H1 (cell line): ENCODE measurements around the gene SPPL3. TPM values are rescaled to one million over a fixed set of nuclear protein-coding genes. Genes with fewer than 3 reads are reported as not detected.

ENCODE experiments used
- CTCF ChIA-PET: fragments of 300-600 bp; sonication (Branson Sonifier 250); formaldehyde crosslinking; loops from one replicate; lab custom pipeline; 2021; ENCODE audit not compliant: partially characterized antibody; lab: Charles Lee
- POLR2A ChIA-PET: fragments of 300-600 bp; sonication (Branson Sonifier 250); formaldehyde crosslinking; loops from one replicate; lab custom pipeline; 2021; ENCODE audit warnings: inconsistent platforms; ENCODE audit not compliant: partially characterized antibody; lab: Charles Lee
- DNase-seq, 2 experiments: peaks; one replicate each; pipeline versions ENCODE4 v3.0.0 to v3.0.0-alpha.2; 2010 to 2022; ENCODE audit warnings: low spot score in 2 of 2, low read depth in 1 of 2, mixed read lengths in 1 of 2
- FAIRE-seq: peaks from 2 replicates; lab custom pipeline; 2011; peaks lifted over from hg19 to GRCh38; lab: Jason Lieb, UNC
- H2AFZ ChIP-seq: 2 replicates; pipeline ENCODE4 v1.8.1; 2012; ENCODE audit warnings: low read length, inconsistent platforms
- H2AK5ac ChIP-seq: 2 replicates; pipeline ENCODE4 v1.6.1; 2013; ENCODE audit warnings: low read depth, low read length
- H2BK120ac ChIP-seq: replicated peaks from 2 replicates; pipeline ENCODE3; 2013; ENCODE audit warnings: low read depth, low read length, inconsistent platforms
- H2BK12ac ChIP-seq: 2 replicates; pipeline ENCODE4 v1.6.1; 2013; ENCODE audit warnings: low read depth, low read length
- H2BK15ac ChIP-seq: 2 replicates; pipeline ENCODE4 v1.6.1; 2013; ENCODE audit warnings: low read length
- H2BK20ac ChIP-seq: 2 replicates; pipeline ENCODE4 v1.6.1; 2013; ENCODE audit warnings: low read length
- H2BK5ac ChIP-seq: 2 replicates; pipeline ENCODE4 v1.6.1; 2013; ENCODE audit warnings: low read depth, low read length
- H3K14ac ChIP-seq: 2 replicates; pipeline ENCODE4 v1.6.1; 2013; ENCODE audit warnings: inconsistent platforms; ENCODE audit not compliant: insufficient read length
- H3K18ac ChIP-seq: 2 replicates; pipeline ENCODE4 v1.6.1; 2013; ENCODE audit warnings: low read length; ENCODE audit errors: extremely low read depth
- H3K23ac ChIP-seq: 2 replicates; pipeline ENCODE4 v1.6.1; 2013; ENCODE audit warnings: inconsistent platforms; ENCODE audit not compliant: insufficient read length
- H3K23me2 ChIP-seq: 2 replicates; pipeline ENCODE4 v1.6.1; 2013; ENCODE audit warnings: low read depth, low read length
- H3K27ac ChIP-seq: 2 replicates; pipeline ENCODE4 v1.6.1; 2011; ENCODE audit warnings: low read depth, low read length, inconsistent platforms
- H3K27me3 ChIP-seq, 4 experiments: replicated peaks in 1 of 4; 1 replicate in 1 of 4; 2 replicates in 3 of 4; pipeline versions ENCODE4 v1.6.1 to v1.8.1; 2011 to 2013; ENCODE audit warnings: low read length in 3 of 4, mild to moderate bottlenecking in 3 of 4, inconsistent platforms in 2 of 4, mixed read lengths in 2 of 4, moderate library complexity in 1 of 4; ENCODE audit not compliant: control insufficient read depth in 3 of 4, insufficient read depth in 3 of 4; ENCODE audit errors: extremely low read depth in 1 of 4
- H3K36me3 ChIP-seq, 4 experiments: 2 replicates each; pipeline versions ENCODE4 v1.6.1 to v1.8.1; 2011 to 2013; ENCODE audit warnings: mild to moderate bottlenecking in 4 of 4, low read length in 3 of 4, moderate library complexity in 2 of 4, control low read depth in 1 of 4, inconsistent platforms in 1 of 4; ENCODE audit not compliant: insufficient read depth in 4 of 4, control insufficient read depth in 2 of 4
- H3K4ac ChIP-seq: replicated peaks from 2 replicates; pipeline ENCODE3; 2013; ENCODE audit warnings: low read length, low read depth, mixed read lengths, inconsistent platforms; ENCODE audit not compliant: insufficient read length
- H3K4me1 ChIP-seq, 4 experiments: replicated peaks in 1 of 4; 1 replicate in 1 of 4; 2 replicates in 3 of 4; pipeline versions ENCODE4 v1.6.1 to v1.8.1; 2011 to 2013; ENCODE audit warnings: low read length in 3 of 4, inconsistent platforms in 2 of 4, mixed read lengths in 1 of 4; ENCODE audit not compliant: insufficient read depth in 4 of 4, control insufficient read depth in 3 of 4
- H3K4me2 ChIP-seq, 2 experiments: 2 replicates each; pipeline versions ENCODE4 v1.6.1 to v1.8.1; 2011 to 2013; ENCODE audit warnings: low read depth in 2 of 2, low read length in 2 of 2, control low read depth in 1 of 2, inconsistent platforms in 1 of 2, mild to moderate bottlenecking in 1 of 2; ENCODE audit not compliant: insufficient read depth in 1 of 2
- H3K4me3 ChIP-seq, 4 experiments: fragments of 200-600, 300-600 bp in 1 of 4; sonication (generic), shearing (Covaris generic), sonication (Bioruptor Twin) in 1 of 4; 2 replicates each; pipeline versions ENCODE4 v1.5.1 to v1.8.1; 2011 to 2016; ENCODE audit warnings: low read length in 4 of 4, low read depth in 3 of 4, control low read depth in 2 of 4, inconsistent platforms in 2 of 4, mild to moderate bottlenecking in 2 of 4, mixed read lengths in 1 of 4, moderate library complexity in 1 of 4; ENCODE audit not compliant: insufficient read depth in 2 of 4; ENCODE audit errors: extremely low read depth in 1 of 4
- H3K56ac ChIP-seq: replicated peaks from 2 replicates; pipeline ENCODE3; 2013; ENCODE audit warnings: low read depth, mild to moderate bottlenecking, mixed read lengths, low read length, inconsistent platforms; ENCODE audit not compliant: insufficient read length
- H3K79me1 ChIP-seq: 2 replicates; pipeline ENCODE4 v1.6.1; 2013; ENCODE audit warnings: low read depth, low read length, control low read depth
- H3K79me2 ChIP-seq, 2 experiments: 2 replicates each; pipeline versions ENCODE4 v1.6.1 to v1.8.1; 2012 to 2013; ENCODE audit warnings: low read length in 2 of 2, mild to moderate bottlenecking in 2 of 2, inconsistent platforms in 1 of 2; ENCODE audit not compliant: insufficient read depth in 2 of 2, control insufficient read depth in 1 of 2
- H3K9ac ChIP-seq, 4 experiments: replicated peaks in 1 of 4; 1 replicate in 1 of 4; 2 replicates in 3 of 4; pipeline versions ENCODE4 v1.6.1 to v1.8.1; 2011 to 2013; ENCODE audit warnings: low read depth in 3 of 4, low read length in 3 of 4, control low read depth in 2 of 4, mild to moderate bottlenecking in 2 of 4, moderate library complexity in 2 of 4, inconsistent platforms in 1 of 4; ENCODE audit errors: extremely low read depth in 1 of 4
- H3K9me3 ChIP-seq, 2 experiments: 2 replicates each; pipeline versions ENCODE4 v1.6.1 to v1.8.1; 2012 to 2013; ENCODE audit warnings: mild to moderate bottlenecking in 2 of 2, moderate library complexity in 2 of 2, control low read depth in 1 of 2, inconsistent platforms in 1 of 2, low read depth in 1 of 2, low read length in 1 of 2, mixed read lengths in 1 of 2; ENCODE audit not compliant: insufficient read depth in 2 of 2
- H4K20me1 ChIP-seq, 2 experiments: replicated peaks in 1 of 2; 2 replicates each; pipeline versions ENCODE3 to v1.8.1; 2011 to 2013; ENCODE audit warnings: inconsistent platforms in 2 of 2, low read length in 2 of 2, mild to moderate bottlenecking in 1 of 2; ENCODE audit not compliant: insufficient read depth in 2 of 2, control insufficient read depth in 1 of 2
- H4K5ac ChIP-seq: 2 replicates; pipeline ENCODE4 v1.6.1; 2013; ENCODE audit warnings: low read length, low read depth, mixed read lengths, inconsistent platforms; ENCODE audit not compliant: insufficient read length
- H4K8ac ChIP-seq: 2 replicates; pipeline ENCODE4 v1.8.0; 2013; ENCODE audit warnings: mild to moderate bottlenecking, moderate library complexity, low read length, inconsistent platforms; ENCODE audit not compliant: insufficient read depth; ENCODE audit errors: extremely low read depth
- H4K91ac ChIP-seq: replicated peaks from 2 replicates; pipeline ENCODE3; 2013; ENCODE audit warnings: low read length, mixed read lengths, inconsistent platforms; ENCODE audit not compliant: insufficient read length
- CBX5 ChIP-seq: fragments of 300-800, 300-1000 bp; sonication (generic); IDR thresholded peaks from 2 replicates; pipeline ENCODE4 v1.7.1; 2016; ENCODE audit warnings: antibody characterized with exemption, low read length, low read depth
- CEBPB ChIP-seq: IDR thresholded peaks from 2 replicates; pipeline ENCODE4 v1.6.1; 2012; ENCODE audit warnings: low read depth, low read length
- EGR1 ChIP-seq: IDR thresholded peaks from 2 replicates; pipeline ENCODE4 v1.6.1; 2011; ENCODE audit warnings: low read depth, low read length, borderline replicate concordance
- EP300 ChIP-seq, 2 experiments: IDR thresholded peaks; 1 replicate in 1 of 2; 2 replicates in 1 of 2; pipeline ENCODE4 v1.6.1; 2011 to 2012; ENCODE audit warnings: low read depth in 2 of 2, low read length in 2 of 2, mild to moderate bottlenecking in 2 of 2, borderline replicate concordance in 1 of 2, inconsistent platforms in 1 of 2, moderate library complexity in 1 of 2
- NRF1 ChIP-seq: IDR thresholded peaks from 2 replicates; pipeline ENCODE4 v1.6.1; 2011; ENCODE audit warnings: mild to moderate bottlenecking, low read depth, low read length, improper control_type of control experiment
- RAD21 ChIP-seq, 2 experiments: IDR thresholded peaks in 1 of 2; conservative IDR thresholded peaks in 1 of 2; 2 replicates each; pipeline ENCODE4 v1.6.1; 2011; ENCODE audit warnings: low read depth in 2 of 2, low read length in 2 of 2, improper control_type of control experiment in 1 of 2, inconsistent platforms in 1 of 2, mild to moderate bottlenecking in 1 of 2, moderate library complexity in 1 of 2
- RNF2 ChIP-seq: fragments of 200-900, 300-1000 bp; sonication (generic); IDR thresholded peaks from 2 replicates; pipeline ENCODE4 v1.7.1; 2016; ENCODE audit warnings: borderline replicate concordance, low read depth, mild to moderate bottlenecking, antibody characterized with exemption, low read length; ENCODE audit not compliant: poor library complexity, severe bottlenecking; ENCODE audit errors: missing control alignments
- TEAD4 ChIP-seq: IDR thresholded peaks from 2 replicates; pipeline ENCODE4 v1.6.1; 2012; ENCODE audit warnings: low read depth, low read length, inconsistent platforms, mixed read lengths
- whole genome bisulfite sequencing, 2 experiments: shearing (Covaris generic) in 1 of 2; methylation state at CpG; one replicate each; pipeline versions ENCODE4 v1.1.6 to v1.1.7; 2013 to 2015; ENCODE audit warnings: low lambda C conversion rate in 2 of 2, mixed read lengths in 2 of 2, inconsistent platforms in 1 of 2, low coverage in 1 of 2, missing lambda C conversion rate in 1 of 2; ENCODE audit not compliant: insufficient replicate concordance in 2 of 2, insufficient coverage in 1 of 2, insufficient read length in 1 of 2; ENCODE audit errors: extremely low coverage in 1 of 2, missing lambda C conversion rate in 1 of 2; 5-methylcytosine and 5-hydroxymethylcytosine counted together
- polyA plus RNA-seq, 7 experiments: library from polyadenylated mRNA; depleted of rRNA in 3 of 7; stranded (reverse) in 5 of 7; unstranded in 2 of 7; fragments of >200 nt in 5 of 7; fragments of 200-250 nt in 2 of 7; gene quantifications; 1 replicate in 5 of 7; 2 replicates in 1 of 7; 4 replicates in 1 of 7; pipeline versions ENCODE4 v1.2.1 to v1.2.3, GENCODE V29; 2011 to 2013; ENCODE audit warnings: missing spikeins in 2 of 7, mixed read lengths in 2 of 7
- total RNA-seq: library from RNA; stranded (reverse); fragmentation: NEBNext Ultra II Directional; extraction: Animal tissue kit (Norgen Biotek cat#: 25700); gene quantifications from 2 replicates; pipeline ENCODE4 v1.2.1, GENCODE V29; 2021

Gene SPPL3
- total and polyA plus RNA-seq, 2 of the 8 experiments (the other 6 are each of a cell fraction or from before 2014, with no cell fraction given), result 27.3 to 48.4 TPM

DNA sequence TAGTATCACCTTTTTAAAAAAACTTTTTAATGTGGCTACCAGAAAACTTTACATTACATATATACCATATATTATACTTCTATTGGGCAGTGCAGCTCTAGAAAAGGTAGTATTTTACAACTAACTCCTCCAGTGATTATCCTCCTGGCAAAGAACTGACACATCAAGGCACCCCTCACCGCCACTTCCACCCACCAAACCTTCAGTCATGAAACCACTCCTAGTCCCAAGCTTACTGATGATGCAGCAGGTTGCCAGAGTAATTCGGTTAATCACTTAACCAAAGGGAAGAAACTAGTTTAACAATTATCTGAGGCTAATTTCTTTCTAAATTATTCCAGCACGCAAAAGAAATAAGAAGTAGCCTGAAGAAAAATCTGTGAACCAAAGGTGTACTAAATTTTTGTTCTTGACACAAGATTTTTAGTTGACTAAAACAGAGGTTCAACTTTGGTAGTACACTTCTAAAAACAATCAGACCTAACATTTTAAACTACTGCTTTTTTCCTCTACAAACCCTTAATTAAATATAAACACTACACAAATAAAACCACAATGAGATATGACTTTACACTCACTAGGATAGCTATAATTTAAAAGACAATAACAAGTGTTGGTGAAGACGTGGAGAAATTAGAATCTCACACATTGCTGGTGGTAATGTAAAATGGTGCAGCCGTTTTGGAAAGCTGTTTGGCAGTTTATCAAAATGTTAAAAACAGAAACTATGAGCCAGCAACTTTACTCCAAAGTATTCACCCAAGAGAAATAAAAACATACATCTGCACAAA is 16.7 kb downstream of the SPPL3 start:
- Histone ChIP-seq H3K79me1 (no peaks in the 10 kb centered on the region; the same call in none of the 2 replicates), H2BK20ac (no peak overlapping the region), H2AFZ (no peak overlapping the region), H3K9me3 (no peaks in the 10 kb centered on the region), H3K56ac (no peak overlapping the region), H4K5ac (no peak overlapping the region), H3K27me3 (no peaks in the 10 kb centered on the region), H3K23ac (no peak overlapping the region), H3K36me3 (no peaks in the 10 kb centered on the region), H3K79me2 (peaks cover 3 to 78% of the 10 kb centered on the region in 2 experiments; a peak in 3 of 4 replicates), H2BK5ac (no peak overlapping the region), H3K27ac (no peak overlapping the region), H3K4me3 (no peak overlapping the region), H4K91ac (no peak overlapping the region), H3K23me2 (no peaks in the 10 kb centered on the region), H4K20me1 (peaks cover 3 to 5% of the 10 kb centered on the region in 2 experiments), H3K14ac (no peak overlapping the region), H2BK120ac (no peak overlapping the region), H2AK5ac (no peak overlapping the region), H4K8ac (no peak overlapping the region), H3K4me1 (peaks cover 0 to 3% (median under 1%) of the 10 kb centered on the region in 4 experiments; a peak in 2 of 7 replicates), H2BK15ac (no peak overlapping the region), H3K18ac (no peak overlapping the region), H2BK12ac (no peak overlapping the region), H3K4me2 (no peak overlapping the region), H3K4ac (no peak overlapping the region), H3K9ac (no peak overlapping the region)
- CTCF ChIA-PET, result interaction anchor here (0.8 to 2.6 kb wide), 3 partner anchors 30 to 85 kb away, joined by 3 to 5 read pairs (median 3); no protein-coding TSS in a partner anchor
- DNase-seq (no peak), FAIRE-seq (no peak)
- no peak for TF ChIP-seq RNF2
- TF ChIP-seq CEBPB, result no peak
- TF ChIP-seq EGR1, result no peak
- no peak for TF ChIP-seq RAD21 (IDR thresholded peaks at IDR 0.05 in 1 of 2, conservative IDR thresholded peaks at IDR 0.05 in 1 of 2; ENCODE audit: low read depth in 2 of 2, low read length in 2 of 2)
- no peak for TF ChIP-seq NRF1
- no peak for TF ChIP-seq EP300 (IDR thresholded peaks at IDR 0.05; ENCODE audit: borderline replicate concordance in 1 of 2, low read depth in 2 of 2, low read length in 2 of 2)
- TF ChIP-seq CBX5, result no peak
- no peak for TF ChIP-seq TEAD4
- WGBS, 2 experiments, result 83% methylated on average over 5 of the region's 5 CpGs; no CpG with 5 or more reads in 1 of the 2 experiments
- POLR2A ChIA-PET, result interaction anchor here (1.2 kb wide), 1 partner anchor 15 kb away, joined by 6 read pairs; no protein-coding TSS in a partner anchor
